ENCODE results near the gene THOC2. TPM values are rescaled to one million over a fixed set of nuclear protein-coding genes. Genes with fewer than 3 reads are reported as not detected.

THOC2 gene
- total RNA-seq, 2 donors from 2014 or later: 88.8 to 93.2 TPM

GRCh38 chrX:123626962-123627361 is 105.9 kb downstream of the THOC2 start:
- no peak for DNase-seq
- Mint-ChIP-seq H3K27me3 (ENCODE audit: insufficient read depth) (no peaks in the 10 kb centered on the region), H3K9me3 (peaks cover 30% of the 10 kb centered on the region), H3K27ac (no peak overlapping the region), H3K4me3 (no peak overlapping the region), H3K4me1 (peaks cover 8% of the 10 kb centered on the region), H3K36me3 (ENCODE audit: low read depth) (peaks cover 52% of the 10 kb centered on the region)
- no peaks in the 10 kb centered on the region for H3K4me1 ChIP-seq (ENCODE audit: control insufficient read depth, insufficient read depth, low read length)
- H3K36me3 ChIP-seq (ENCODE audit: control insufficient read depth, insufficient read depth, low read length): peaks cover 59% of the 10 kb centered on the region
- H3K27ac ChIP-seq (ENCODE audit: low read depth, low read length): no peak overlapping the region
- no peak for TF ChIP-seq CTCF (conservative IDR thresholded peaks at IDR 0.05)
- H3K27me3 ChIP-seq (ENCODE audit: control insufficient read depth, insufficient read depth, low read length, poor library complexity, severe bottlenecking): no peaks in the 10 kb centered on the region
- H3K9me3 ChIP-seq (ENCODE audit: control insufficient read depth, low read length): no peaks in the 10 kb centered on the region
- no peak overlapping the region for H3K9ac ChIP-seq (ENCODE audit: extremely low read depth, low read length, poor library complexity, severe bottlenecking)
- no peak overlapping the region for H3K4me3 ChIP-seq (ENCODE audit: low read length)

- Histone ChIP-seq H3K9ac (ENCODE audit: extremely low read depth, low read length, poor library complexity, severe bottlenecking) (no peak overlapping the region), H3K9me3 (ENCODE audit: control insufficient read depth, low read length) (no peaks in the 10 kb centered on the region), H3K36me3 (ENCODE audit: control insufficient read depth, insufficient read depth, low read length) (peaks cover 59% of the 10 kb centered on the region), H3K4me3 (ENCODE audit: low read length) (no peak overlapping the region), H3K4me1 (ENCODE audit: control insufficient read depth, insufficient read depth, low read length) (no peaks in the 10 kb centered on the region), H3K27me3 (ENCODE audit: control insufficient read depth, insufficient read depth, low read length, poor library complexity, severe bottlenecking) (no peaks in the 10 kb centered on the region), H3K27ac (ENCODE audit: low read depth, low read length) (no peak overlapping the region)
- H3K27ac Mint-ChIP-seq: no peak overlapping the region
- peaks cover 56% of the 10 kb centered on the region for H3K36me3 Mint-ChIP-seq (ENCODE audit: low read depth)
- no peaks in the 10 kb centered on the region for H3K27me3 Mint-ChIP-seq (ENCODE audit: insufficient read depth)
- H3K9me3 Mint-ChIP-seq: peaks cover 24% of the 10 kb centered on the region
- TF ChIP-seq CTCF (conservative IDR thresholded peaks at IDR 0.05): no peak
- WGBS, 2 experiments (ENCODE audit: insufficient coverage in 1 of 2, insufficient read length in 1 of 2): 97% methylated on average over 2 of the region's 2 CpGs; no CpG with 5 or more reads in 1 of the 2 experiments
- no peak for DNase-seq
- H3K4me1 Mint-ChIP-seq: peaks cover 1% of the 10 kb centered on the region
- no peak overlapping the region for H3K4me3 Mint-ChIP-seq
Observed at GRCh38 chrX:123625952-123626351, 106.9 kb downstream of the THOC2 start.

- Mint-ChIP-seq H3K4me1 (no peaks in the 10 kb centered on the region), H3K27me3 (ENCODE audit: insufficient read depth) (no peaks in the 10 kb centered on the region), H3K36me3 (ENCODE audit: low read depth) (peaks cover 58% of the 10 kb centered on the region)
Observed at GRCh38 chrX:123625477-123625876, 107.4 kb downstream of the THOC2 start.

More at GRCh38 chrX:123625477-123625876, 107.4 kb downstream of the THOC2 start:
- no peak for DNase-seq
- Histone ChIP-seq H3K9me3 (ENCODE audit: control insufficient read depth, low read length) (no peaks in the 10 kb centered on the region), H3K4me1 (ENCODE audit: control insufficient read depth, insufficient read depth, low read length) (no peaks in the 10 kb centered on the region), H3K27me3 (ENCODE audit: control insufficient read depth, insufficient read depth, low read length, poor library complexity, severe bottlenecking) (no peaks in the 10 kb centered on the region), H3K4me3 (ENCODE audit: low read length) (no peak overlapping the region), H3K9ac (ENCODE audit: extremely low read depth, low read length, poor library complexity, severe bottlenecking) (no peak overlapping the region), H3K36me3 (ENCODE audit: control insufficient read depth, insufficient read depth, low read length) (peaks cover 59% of the 10 kb centered on the region), H3K27ac (ENCODE audit: low read depth, low read length) (no peak overlapping the region)
- H3K27ac Mint-ChIP-seq: no peak overlapping the region
- WGBS, 2 experiments (ENCODE audit: insufficient coverage in 1 of 2, insufficient read length in 1 of 2): no CpG with 5 or more reads among the region's 1 CpG
- TF ChIP-seq CTCF (conservative IDR thresholded peaks at IDR 0.05): no peak
- H3K4me3 Mint-ChIP-seq: no peak overlapping the region
- H3K9me3 Mint-ChIP-seq: peaks cover 27% of the 10 kb centered on the region
